ENCODE measurements around the gene EGR2. TPM values are rescaled to one million over a fixed set of nuclear protein-coding genes. Genes with fewer than 3 reads are reported as not detected.

EGR2 gene
- total RNA-seq, 4 donors from 2014 or later: 19.4 to 35.4 (median 27.7) TPM

- no peak for TF ChIP-seq EP300 (IDR thresholded peaks at IDR 0.05)
- no peak for TF ChIP-seq POLR2A (IDR thresholded peaks at IDR 0.05)
- TF ChIP-seq CTCF (IDR thresholded peaks at IDR 0.05): no peak
- peaks cover 0 to 14% (median 8%) of the 10 kb centered on the region in 4 donors for H3K4me1 ChIP-seq
- 72 to 82% methylated on average over 4 of the region's 4 CpGs for WGBS, 2 donors
- no peaks in the 10 kb centered on the region for H3K27me3 ChIP-seq
- H3K9me3 ChIP-seq: no peaks in the 10 kb centered on the region
- H3K36me3 ChIP-seq: no peaks in the 10 kb centered on the region
- DNase-seq (ENCODE audit: low spot score in 2 of 2): no peak
- H3K27ac ChIP-seq: no peak overlapping the region
- no peak overlapping the region for H3K4me3 ChIP-seq
Measured at GRCh38 chr10:62763155-62763554, 53.0 kb downstream of the EGR2 start.

Other genes starting within 250 kb of the EGR2 start
- gene ADO, start 11.6 kb downstream of the EGR2 start, total RNA-seq: 10 to 100 TPM; 36.9 to 73.9 (median 48.1) TPM